Panc1 (cell line): ENCODE measurements around the gene PAX3. TPM values are rescaled to one million over a fixed set of nuclear protein-coding genes. Genes with fewer than 3 reads are reported as not detected.

Source experiments
- ATAC-seq: fragments of 200-7000 bp; cut with Tn5 transposase; 2 replicates; pipeline ENCODE4 v1.9.1; 2020; ENCODE audit warnings: mild to moderate bottlenecking, moderate library complexity
- BruUV-seq: library from RNA; stranded (reverse); fragments of 400-500 nt; replicated peaks from 2 replicates; lab custom pipeline; 2021; lab: Mats Ljungman, UMichigan
- CTCF ChIA-PET: fragments of 300-600 bp; sonication (Branson Sonifier 250); formaldehyde crosslinking; loops from one replicate; lab custom pipeline; 2022; ENCODE audit warnings: antibody characterized with exemption; lab: Charles Lee
- POLR2A ChIA-PET: fragments of 300-600 bp; sonication (Branson Sonifier 250); formaldehyde crosslinking; loops from one replicate; lab custom pipeline; 2022; ENCODE audit warnings: antibody characterized with exemption; lab: Charles Lee
- DNase-seq: peaks from one replicate; pipeline ENCODE4 v3.0.0-alpha.2; 2010; ENCODE audit warnings: low read depth, low spot score
- H3K27ac ChIP-seq: 2 replicates; pipeline ENCODE4 v1.5.1; 2011; ENCODE audit warnings: mild to moderate bottlenecking, low read length, inconsistent platforms
- H3K27me3 ChIP-seq: fragments of 200-500 bp; sonication (Bioruptor generic); 2 replicates; pipeline ENCODE4 v1.6.0; 2014; ENCODE audit warnings: low read length, inconsistent platforms; ENCODE audit not compliant: control insufficient read depth, insufficient read depth
- H3K36me3 ChIP-seq: fragments of 200-500 bp; sonication (Bioruptor generic); 2 replicates; pipeline ENCODE4 v1.5.1; 2014; ENCODE audit warnings: inconsistent platforms, mild to moderate bottlenecking, low read length, moderate library complexity; ENCODE audit not compliant: control insufficient read depth, insufficient read depth
- H3K4me1 ChIP-seq: 2 replicates; pipeline ENCODE4 v1.5.1; 2011; ENCODE audit warnings: inconsistent platforms, mild to moderate bottlenecking, low read length, moderate library complexity; ENCODE audit not compliant: control insufficient read depth, insufficient read depth
- H3K4me3 ChIP-seq, 2 experiments: 2 replicates each; pipeline ENCODE4 v1.5.1; 2011 to 2012; ENCODE audit warnings: low read depth in 2 of 2, low read length in 2 of 2, mild to moderate bottlenecking in 2 of 2, inconsistent platforms in 1 of 2, moderate library complexity in 1 of 2
- H3K9me3 ChIP-seq: fragments of 200-500 bp; sonication (Bioruptor generic); 2 replicates; pipeline ENCODE4 v1.5.1; 2014; ENCODE audit warnings: low read depth, mild to moderate bottlenecking, inconsistent platforms, low read length, moderate library complexity; ENCODE audit not compliant: control insufficient read depth, insufficient read depth
- POLR2AphosphoS5 ChIP-seq: IDR thresholded peaks from 2 replicates; pipeline ENCODE4 v1.6.1; 2012; ENCODE audit warnings: mild to moderate bottlenecking, low read depth, low read length, moderate library complexity
- SIN3A ChIP-seq: IDR thresholded peaks from 2 replicates; pipeline ENCODE4 v1.6.1; 2012; ENCODE audit warnings: low read depth, mild to moderate bottlenecking, low read length, moderate library complexity, borderline replicate concordance; ENCODE audit not compliant: insufficient read depth
- TCF7L2 ChIP-seq: IDR thresholded peaks from 2 replicates; pipeline ENCODE4 v1.6.1; 2011; ENCODE audit warnings: mild to moderate bottlenecking, low read depth, low read length, inconsistent platforms
- in situ Hi-C: cut with HindIII; loops from 2 replicates; pipeline ENCODE4 v1.10.0; 2016; ENCODE audit warnings: low sequenced_read_pairs, low pct_unique_long_range_greater_than_20kb
- intact Hi-C: fragments of 100-400 bp; cut with micrococcal nuclease; formaldehyde crosslinking; loops from one replicate; pipeline ENCODE4 v1.10.0; 2022; ENCODE audit not compliant: unreplicated experiment
- total RNA-seq: library from RNA; stranded (reverse); gene quantifications from one replicate; pipeline ENCODE4 v1.2.1, GENCODE V29; 2021; ENCODE audit not compliant: unreplicated experiment
- TF ChIP-seq, protein P1 (sequence below): fragments of 450-650 bp; IDR thresholded peaks from 2 replicates; pipeline ENCODE4 v1.5.1; 2017; ENCODE audit warnings: mild to moderate bottlenecking
- TF ChIP-seq, protein P2 (sequence below), 2 experiments: IDR thresholded peaks; 2 replicates each; pipeline ENCODE4 v1.6.1; 2011 to 2012; ENCODE audit warnings: low read depth in 2 of 2, control low read depth in 1 of 2, low read length in 1 of 2, mild to moderate bottlenecking in 1 of 2, moderate library complexity in 1 of 2; ENCODE audit not compliant: insufficient read depth in 1 of 2

Gene PAX3
- total RNA-seq, 1 experiment from 2014 or later = not detected

DNA sequence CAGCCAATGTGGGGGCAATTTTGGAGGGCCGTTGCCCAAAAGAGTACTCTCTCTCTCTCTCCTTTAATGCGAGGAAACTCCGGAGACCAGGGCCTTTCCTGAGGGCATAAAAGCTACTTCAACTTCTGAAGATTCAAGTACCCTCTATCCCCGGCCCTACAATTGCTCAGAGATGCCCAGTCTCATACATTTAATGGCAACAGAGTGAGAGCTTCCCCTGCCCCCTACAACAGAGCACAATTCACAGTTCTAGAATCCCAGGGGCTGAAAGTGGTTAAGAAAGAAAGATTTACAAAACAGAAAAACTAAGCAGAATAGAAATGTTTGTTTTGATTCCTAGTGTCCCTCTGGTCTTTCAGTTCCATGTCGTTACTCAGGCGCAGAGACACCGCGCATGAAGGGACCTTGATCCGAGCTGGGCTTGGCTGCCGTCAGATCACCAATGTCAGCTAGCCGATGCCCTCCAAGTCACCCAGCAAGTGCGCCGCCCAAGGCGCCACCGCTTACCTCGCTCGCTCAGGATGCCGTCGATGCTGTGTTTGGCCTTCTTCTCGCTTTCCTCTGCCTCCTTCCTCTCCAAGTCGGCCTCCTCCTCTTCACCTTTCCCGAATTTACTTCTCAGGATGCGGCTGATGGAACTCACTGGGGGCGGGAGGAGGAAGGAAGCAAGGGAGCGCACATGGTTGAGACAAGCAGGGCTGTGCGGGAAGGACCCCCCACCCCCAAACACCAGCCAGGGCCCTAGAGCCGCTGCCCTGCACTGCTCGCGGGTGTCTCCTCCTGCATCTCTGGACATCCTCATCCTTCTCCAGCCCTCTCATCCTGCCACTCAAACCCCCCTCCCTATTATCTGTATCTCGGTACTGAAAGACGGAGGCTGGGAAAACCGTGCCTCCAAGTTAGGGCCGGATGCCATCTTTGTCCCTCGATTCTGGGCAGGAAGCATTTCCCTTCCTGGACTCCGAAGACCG is 4.9 kb downstream of the PAX3 start:
- no peak for DNase-seq
- Histone ChIP-seq H3K9me3 (no peaks in the 10 kb centered on the region), H3K4me3 (no peak overlapping the region), H3K27me3 (peaks cover 13% of the 10 kb centered on the region), H3K36me3 (no peaks in the 10 kb centered on the region), H3K27ac (no peak overlapping the region), H3K4me1 (peaks cover 7% of the 10 kb centered on the region; the same call in 1 of the 2 replicates)
- TF ChIP-seq, protein P1, sequence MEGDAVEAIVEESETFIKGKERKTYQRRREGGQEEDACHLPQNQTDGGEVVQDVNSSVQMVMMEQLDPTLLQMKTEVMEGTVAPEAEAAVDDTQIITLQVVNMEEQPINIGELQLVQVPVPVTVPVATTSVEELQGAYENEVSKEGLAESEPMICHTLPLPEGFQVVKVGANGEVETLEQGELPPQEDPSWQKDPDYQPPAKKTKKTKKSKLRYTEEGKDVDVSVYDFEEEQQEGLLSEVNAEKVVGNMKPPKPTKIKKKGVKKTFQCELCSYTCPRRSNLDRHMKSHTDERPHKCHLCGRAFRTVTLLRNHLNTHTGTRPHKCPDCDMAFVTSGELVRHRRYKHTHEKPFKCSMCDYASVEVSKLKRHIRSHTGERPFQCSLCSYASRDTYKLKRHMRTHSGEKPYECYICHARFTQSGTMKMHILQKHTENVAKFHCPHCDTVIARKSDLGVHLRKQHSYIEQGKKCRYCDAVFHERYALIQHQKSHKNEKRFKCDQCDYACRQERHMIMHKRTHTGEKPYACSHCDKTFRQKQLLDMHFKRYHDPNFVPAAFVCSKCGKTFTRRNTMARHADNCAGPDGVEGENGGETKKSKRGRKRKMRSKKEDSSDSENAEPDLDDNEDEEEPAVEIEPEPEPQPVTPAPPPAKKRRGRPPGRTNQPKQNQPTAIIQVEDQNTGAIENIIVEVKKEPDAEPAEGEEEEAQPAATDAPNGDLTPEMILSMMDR = no peak
- TF ChIP-seq SIN3A (no peak), TCF7L2 (no peak), POLR2AphosphoS5 (no peak)
- TF ChIP-seq, protein P2, sequence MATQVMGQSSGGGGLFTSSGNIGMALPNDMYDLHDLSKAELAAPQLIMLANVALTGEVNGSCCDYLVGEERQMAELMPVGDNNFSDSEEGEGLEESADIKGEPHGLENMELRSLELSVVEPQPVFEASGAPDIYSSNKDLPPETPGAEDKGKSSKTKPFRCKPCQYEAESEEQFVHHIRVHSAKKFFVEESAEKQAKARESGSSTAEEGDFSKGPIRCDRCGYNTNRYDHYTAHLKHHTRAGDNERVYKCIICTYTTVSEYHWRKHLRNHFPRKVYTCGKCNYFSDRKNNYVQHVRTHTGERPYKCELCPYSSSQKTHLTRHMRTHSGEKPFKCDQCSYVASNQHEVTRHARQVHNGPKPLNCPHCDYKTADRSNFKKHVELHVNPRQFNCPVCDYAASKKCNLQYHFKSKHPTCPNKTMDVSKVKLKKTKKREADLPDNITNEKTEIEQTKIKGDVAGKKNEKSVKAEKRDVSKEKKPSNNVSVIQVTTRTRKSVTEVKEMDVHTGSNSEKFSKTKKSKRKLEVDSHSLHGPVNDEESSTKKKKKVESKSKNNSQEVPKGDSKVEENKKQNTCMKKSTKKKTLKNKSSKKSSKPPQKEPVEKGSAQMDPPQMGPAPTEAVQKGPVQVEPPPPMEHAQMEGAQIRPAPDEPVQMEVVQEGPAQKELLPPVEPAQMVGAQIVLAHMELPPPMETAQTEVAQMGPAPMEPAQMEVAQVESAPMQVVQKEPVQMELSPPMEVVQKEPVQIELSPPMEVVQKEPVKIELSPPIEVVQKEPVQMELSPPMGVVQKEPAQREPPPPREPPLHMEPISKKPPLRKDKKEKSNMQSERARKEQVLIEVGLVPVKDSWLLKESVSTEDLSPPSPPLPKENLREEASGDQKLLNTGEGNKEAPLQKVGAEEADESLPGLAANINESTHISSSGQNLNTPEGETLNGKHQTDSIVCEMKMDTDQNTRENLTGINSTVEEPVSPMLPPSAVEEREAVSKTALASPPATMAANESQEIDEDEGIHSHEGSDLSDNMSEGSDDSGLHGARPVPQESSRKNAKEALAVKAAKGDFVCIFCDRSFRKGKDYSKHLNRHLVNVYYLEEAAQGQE (IDR thresholded peaks at IDR 0.05; ENCODE audit: insufficient read depth in 1 of 2, low read depth in 2 of 2, low read length in 1 of 2) = no peak
- CTCF ChIA-PET = no interaction called here
- no peak for ATAC-seq
- no TSS peak for BruUV-seq
- POLR2A ChIA-PET = no interaction called here
- in situ Hi-C loops (no loop called here), intact Hi-C loops (no loop called here)

DNA sequence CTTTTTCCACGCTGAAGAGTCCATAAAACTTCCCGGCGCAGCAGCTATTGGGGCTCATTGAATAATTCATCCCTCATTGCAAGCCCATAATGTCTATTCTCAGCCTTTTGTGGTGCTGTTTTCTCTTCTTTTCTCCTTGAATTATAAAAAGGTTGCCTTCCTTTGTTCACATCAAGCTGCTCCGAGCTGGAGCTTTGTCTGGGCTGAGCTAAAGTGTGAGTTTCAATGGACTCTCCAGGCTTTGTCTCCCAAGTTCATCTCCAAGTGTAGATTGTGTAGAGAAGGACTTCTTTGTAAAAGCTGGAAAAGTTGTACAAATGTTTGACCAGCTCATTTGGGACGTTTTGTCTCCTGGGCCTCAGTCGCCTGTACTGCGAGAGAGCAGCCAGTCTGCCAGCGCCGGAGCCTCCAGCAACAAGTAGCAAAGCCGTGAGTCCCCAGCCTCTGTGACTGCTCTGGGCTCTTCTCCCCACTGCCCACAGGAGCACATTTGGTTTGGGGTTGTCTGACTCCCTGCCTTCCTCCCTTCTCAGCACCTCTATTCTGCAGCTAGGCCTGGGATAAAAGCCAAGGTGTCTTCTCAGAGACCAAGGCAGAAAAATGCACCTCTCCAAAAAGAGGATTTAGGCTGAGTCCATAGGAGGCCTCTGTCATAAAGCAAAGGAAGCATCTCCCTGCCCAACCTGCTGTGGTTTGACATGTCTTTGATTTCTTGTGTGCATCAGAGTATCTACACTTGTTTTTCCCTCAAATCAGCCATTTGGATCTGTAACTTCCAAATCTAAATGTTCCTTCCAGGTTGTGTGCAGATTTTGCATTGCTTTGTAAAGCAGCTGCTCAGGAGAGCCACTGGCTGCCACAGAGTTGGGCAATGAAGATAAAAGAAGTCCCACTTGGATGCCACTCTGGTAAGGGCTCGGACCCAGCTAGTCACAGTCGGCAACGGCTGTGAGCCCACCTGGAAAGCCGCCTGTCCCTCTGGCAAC is 6.4 kb downstream of the PAX3 start:
- CTCF ChIA-PET = no interaction called here

More for the DNA sequence above, 6.4 kb downstream of the PAX3 start:
- POLR2A ChIA-PET = no interaction called here
- DNase-seq = no peak
- peaks cover 24% of the 10 kb centered on the region for H3K27me3 ChIP-seq
- TF ChIP-seq, protein P1 = no peak
- no peak for TF ChIP-seq SIN3A
- TF ChIP-seq, protein P2 (IDR thresholded peaks at IDR 0.05; ENCODE audit: insufficient read depth in 1 of 2, low read depth in 2 of 2, low read length in 1 of 2) = no peak
- TF ChIP-seq TCF7L2 = no peak
- in situ Hi-C loops = no loop called here
- ATAC-seq = no peak
- H3K4me1 ChIP-seq = peaks cover 7% of the 10 kb centered on the region; the same call in 1 of the 2 replicates
- no peak overlapping the region for H3K4me3 ChIP-seq
- H3K36me3 ChIP-seq = no peaks in the 10 kb centered on the region
- H3K9me3 ChIP-seq = no peaks in the 10 kb centered on the region
- intact Hi-C loops = no loop called here
- no peak overlapping the region for H3K27ac ChIP-seq
- BruUV-seq = no TSS peak
